Measurements from ENCODE around the gene MLANA. TPM values are rescaled to one million over a fixed set of nuclear protein-coding genes. Genes with fewer than 3 reads are reported as not detected.

The MLANA gene
- total and polyA plus RNA-seq, 9 donors = not detected

DNA sequence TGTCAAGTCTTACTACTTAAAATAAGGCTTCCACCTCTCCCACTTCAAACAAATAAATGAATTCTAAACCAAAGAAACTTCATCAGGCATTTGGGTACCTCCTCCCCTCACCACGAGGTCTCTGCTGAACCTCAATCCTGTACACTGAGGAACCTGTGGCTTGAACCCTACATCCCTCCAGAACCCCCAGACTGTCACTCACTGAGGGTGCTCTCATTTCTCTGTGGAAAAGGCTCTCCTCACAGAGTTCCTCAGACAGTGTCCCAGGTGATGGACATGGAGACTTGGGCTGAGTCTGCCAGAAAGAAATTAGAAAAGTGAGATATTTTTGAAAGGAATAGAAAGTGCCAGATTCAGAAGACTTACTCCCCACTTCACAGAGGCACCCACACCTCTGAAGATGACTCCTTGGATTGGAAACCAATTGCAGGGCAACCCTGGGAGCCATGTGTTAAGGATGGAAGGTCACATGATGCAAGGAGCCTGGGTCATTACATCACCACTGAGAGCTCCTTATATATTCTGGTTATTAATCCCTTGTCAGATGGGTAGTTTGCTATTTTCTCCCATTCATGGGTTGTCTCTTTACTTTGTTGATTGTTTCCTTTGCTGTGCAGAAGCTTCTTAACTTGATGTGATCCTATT, 19.8 kb downstream of the MLANA start:
- Histone ChIP-seq H3K4me1 (ENCODE audit: insufficient read depth) (no peaks in the 10 kb centered on the region), H3K36me3 (no peaks in the 10 kb centered on the region), H3K9me3 (no peaks in the 10 kb centered on the region), H3K4me3 (no peak overlapping the region), H3K27ac (no peak overlapping the region), H3K27me3 (no peaks in the 10 kb centered on the region)
- DNase-seq = no peak
- no peak for TF ChIP-seq POLR2A (IDR thresholded peaks at IDR 0.05)
- no peak for TF ChIP-seq EP300 (IDR thresholded peaks at IDR 0.05)
- TF ChIP-seq, protein P1, sequence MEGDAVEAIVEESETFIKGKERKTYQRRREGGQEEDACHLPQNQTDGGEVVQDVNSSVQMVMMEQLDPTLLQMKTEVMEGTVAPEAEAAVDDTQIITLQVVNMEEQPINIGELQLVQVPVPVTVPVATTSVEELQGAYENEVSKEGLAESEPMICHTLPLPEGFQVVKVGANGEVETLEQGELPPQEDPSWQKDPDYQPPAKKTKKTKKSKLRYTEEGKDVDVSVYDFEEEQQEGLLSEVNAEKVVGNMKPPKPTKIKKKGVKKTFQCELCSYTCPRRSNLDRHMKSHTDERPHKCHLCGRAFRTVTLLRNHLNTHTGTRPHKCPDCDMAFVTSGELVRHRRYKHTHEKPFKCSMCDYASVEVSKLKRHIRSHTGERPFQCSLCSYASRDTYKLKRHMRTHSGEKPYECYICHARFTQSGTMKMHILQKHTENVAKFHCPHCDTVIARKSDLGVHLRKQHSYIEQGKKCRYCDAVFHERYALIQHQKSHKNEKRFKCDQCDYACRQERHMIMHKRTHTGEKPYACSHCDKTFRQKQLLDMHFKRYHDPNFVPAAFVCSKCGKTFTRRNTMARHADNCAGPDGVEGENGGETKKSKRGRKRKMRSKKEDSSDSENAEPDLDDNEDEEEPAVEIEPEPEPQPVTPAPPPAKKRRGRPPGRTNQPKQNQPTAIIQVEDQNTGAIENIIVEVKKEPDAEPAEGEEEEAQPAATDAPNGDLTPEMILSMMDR (IDR thresholded peaks at IDR 0.05) = no peak
- intact Hi-C loops (cut with DNase I) = no loop called here
- whole genome bisulfite sequencing, 3 donors = 71 to 88% (median 82%) methylated on average over 1 of the region's 1 CpG

DNA sequence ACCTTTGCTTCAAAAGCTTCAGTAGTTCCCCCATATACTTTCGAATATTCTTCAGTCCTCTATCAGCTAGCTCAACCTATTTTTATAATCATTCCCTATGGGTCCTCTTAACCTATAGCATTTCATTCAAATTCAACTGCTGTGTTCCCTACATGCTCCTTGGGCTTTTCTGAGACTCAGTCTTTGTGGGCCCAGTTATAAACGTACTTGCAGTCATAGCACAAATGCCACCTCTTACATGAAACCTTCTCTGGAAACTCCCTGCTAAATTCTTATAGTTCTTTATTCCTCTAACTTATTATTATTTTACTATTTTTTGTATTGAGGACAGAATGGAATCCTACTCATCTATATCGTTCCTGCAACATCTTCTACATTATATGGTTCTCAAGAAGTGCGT, 24.7 kb downstream of the MLANA start:
- H3K4me1 ChIP-seq (ENCODE audit: insufficient read depth) = no peaks in the 10 kb centered on the region
- no peak overlapping the region for H3K27ac ChIP-seq
- DNase-seq = no peak
- no peaks in the 10 kb centered on the region for H3K27me3 ChIP-seq
- intact Hi-C loops (cut with DNase I) = no loop called here
- WGBS, 3 donors = 84 to 98% (median 95%) methylated on average over 4 of the region's 4 CpGs
- H3K9me3 ChIP-seq = no peaks in the 10 kb centered on the region
- H3K36me3 ChIP-seq = no peaks in the 10 kb centered on the region
- no peak overlapping the region for H3K4me3 ChIP-seq
- TF ChIP-seq, protein P1 (IDR thresholded peaks at IDR 0.05) = no peak
- no peak for TF ChIP-seq POLR2A (IDR thresholded peaks at IDR 0.05)
- TF ChIP-seq EP300 (IDR thresholded peaks at IDR 0.05) = no peak

DNA sequence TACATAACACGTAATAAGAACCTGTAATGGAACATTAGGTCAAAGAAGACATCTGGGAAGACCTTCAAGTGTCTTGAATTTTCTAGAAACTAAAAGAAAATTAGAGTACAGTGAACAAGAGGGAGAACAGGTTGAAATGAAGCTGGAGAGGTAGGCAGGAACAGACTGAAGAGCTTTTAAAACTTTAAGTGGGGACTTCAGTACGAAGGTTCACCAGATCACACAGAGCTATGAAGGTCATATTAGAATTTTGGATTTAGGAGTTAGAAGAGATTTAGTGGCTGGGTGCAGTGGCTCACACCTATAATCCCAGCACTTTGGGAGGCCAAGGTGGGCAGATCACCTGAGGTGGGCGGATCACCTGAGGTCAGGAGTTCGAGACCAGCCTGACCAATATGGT, 26.6 kb downstream of the MLANA start:
- H3K4me3 ChIP-seq = no peak overlapping the region
- no peaks in the 10 kb centered on the region for H3K4me1 ChIP-seq (ENCODE audit: insufficient read depth)
- 83 to 98% (median 98%) methylated on average over 4 of the region's 4 CpGs for WGBS, 3 donors
- DNase-seq = no peak
- no peak for TF ChIP-seq EP300 (IDR thresholded peaks at IDR 0.05)
- TF ChIP-seq, protein P1 (IDR thresholded peaks at IDR 0.05) = no peak
- H3K27ac ChIP-seq = no peak overlapping the region
- H3K27me3 ChIP-seq = no peaks in the 10 kb centered on the region
- H3K9me3 ChIP-seq = no peaks in the 10 kb centered on the region
- no peaks in the 10 kb centered on the region for H3K36me3 ChIP-seq
- intact Hi-C loops (cut with DNase I) = no loop called here

DNA sequence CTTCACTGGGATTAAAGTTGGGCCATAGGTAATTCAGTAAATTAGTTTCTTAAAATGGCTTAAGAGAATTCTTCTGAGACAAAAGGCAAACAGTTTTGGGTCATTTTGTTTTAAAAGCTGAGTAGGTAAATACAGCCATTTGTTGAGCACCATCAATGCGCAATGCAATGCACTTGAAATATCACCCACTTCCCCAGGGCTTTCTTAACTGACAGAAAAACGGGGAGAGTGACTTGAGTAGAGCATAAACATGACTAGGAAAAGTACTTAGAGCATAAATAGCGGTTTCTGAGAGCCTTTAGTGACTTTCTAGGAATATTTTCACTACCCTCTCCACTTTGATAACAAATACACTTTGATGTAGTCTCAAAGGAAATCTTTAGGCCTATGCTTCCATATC, 27.2 kb downstream of the MLANA start:
- no peaks in the 10 kb centered on the region for H3K36me3 ChIP-seq
- no peak for DNase-seq
- WGBS, 3 donors = 64 to 67% (median 66%) methylated on average over 3 of the region's 3 CpGs
- H3K27ac ChIP-seq = no peak overlapping the region
- no peak overlapping the region for H3K4me3 ChIP-seq
- TF ChIP-seq EP300 (IDR thresholded peaks at IDR 0.05) = no peak
- TF ChIP-seq, protein P1 (IDR thresholded peaks at IDR 0.05) = no peak
- no peak for TF ChIP-seq POLR2A (IDR thresholded peaks at IDR 0.05)
- H3K4me1 ChIP-seq (ENCODE audit: insufficient read depth) = no peaks in the 10 kb centered on the region
- H3K9me3 ChIP-seq = no peaks in the 10 kb centered on the region
- intact Hi-C loops (cut with DNase I) = no loop called here
- no peaks in the 10 kb centered on the region for H3K27me3 ChIP-seq

Measured in ovary (tissue), 9 donors.